IPS-18a (cell line): ENCODE measurements around the gene LACTB.

Experiments
- H3K27ac ChIP-seq: one replicate; pipeline ENCODE4 v1.5.1; 2013; ENCODE audit warnings: low read length
- H3K27me3 ChIP-seq: one replicate; pipeline ENCODE4 v1.6.1; 2013; ENCODE audit warnings: mild to moderate bottlenecking, low read length; ENCODE audit not compliant: control insufficient read depth, insufficient read depth
- H3K36me3 ChIP-seq: one replicate; pipeline ENCODE4 v1.6.1; 2013; ENCODE audit warnings: low read depth, low read length; ENCODE audit not compliant: control insufficient read depth
- H3K4me1 ChIP-seq: one replicate; pipeline ENCODE4 v1.6.1; 2013; ENCODE audit warnings: low read depth, low read length; ENCODE audit not compliant: control insufficient read depth
- H3K4me3 ChIP-seq: one replicate; pipeline ENCODE4 v1.5.1; 2013; ENCODE audit warnings: low read length
- H3K9ac ChIP-seq: one replicate; pipeline ENCODE4 v1.6.1; 2013; ENCODE audit warnings: mild to moderate bottlenecking, low read length, moderate library complexity
- H3K9me3 ChIP-seq: one replicate; pipeline ENCODE4 v1.6.1; 2013; ENCODE audit warnings: low read depth, low read length; ENCODE audit not compliant: control insufficient read depth

LACTB gene

DNA sequence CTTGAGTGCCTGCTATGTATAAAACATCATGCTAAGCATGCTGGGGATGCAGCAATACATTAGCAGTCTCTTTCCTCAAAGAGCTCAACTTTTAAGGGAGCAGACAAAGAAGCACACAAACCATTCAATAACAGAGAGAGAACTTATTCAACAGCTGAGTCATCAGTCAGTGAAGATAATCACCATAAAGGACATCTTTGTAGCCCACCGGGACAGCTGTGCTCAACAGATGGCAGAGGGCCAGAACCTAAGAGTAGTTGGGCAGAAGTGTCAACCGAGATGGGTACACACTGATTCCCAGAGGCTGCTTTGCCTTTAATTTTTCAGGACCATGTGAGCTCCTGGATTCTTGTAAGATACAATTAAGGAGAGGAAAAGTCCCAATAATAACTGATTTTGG lies 63.5 kb downstream of the LACTB start:
- Histone ChIP-seq H3K4me3 (no peak overlapping the region), H3K27ac (no peak overlapping the region)

DNA sequence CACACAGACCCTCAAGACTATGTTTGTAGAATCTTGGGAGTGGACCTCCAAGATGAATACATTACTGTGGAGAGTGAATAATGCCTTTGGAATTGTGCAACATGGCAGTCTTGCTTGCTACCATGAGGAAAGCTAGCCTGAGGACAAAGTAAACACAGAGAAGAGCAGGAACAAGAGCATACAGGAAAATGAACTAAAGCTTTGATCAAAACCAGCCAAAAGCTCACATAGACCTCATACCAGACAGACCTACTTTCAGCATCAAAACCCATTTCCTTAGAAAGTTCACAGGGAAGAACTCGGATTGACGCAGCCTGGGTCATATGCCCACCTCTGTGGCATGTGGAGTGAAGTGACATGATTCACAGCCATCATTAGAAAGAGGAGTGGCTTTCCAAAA lies 64.4 kb downstream of the LACTB start:
- Histone ChIP-seq H3K4me3 (no peak overlapping the region), H3K9me3 (no peaks in the 10 kb centered on the region), H3K4me1 (peaks cover 16% of the 10 kb centered on the region), H3K27ac (no peak overlapping the region), H3K36me3 (no peaks in the 10 kb centered on the region), H3K27me3 (no peaks in the 10 kb centered on the region), H3K9ac (no peak overlapping the region)

More for the DNA sequence above, 63.5 kb downstream of the LACTB start:
- H3K4me1 ChIP-seq, result peaks cover 9% of the 10 kb centered on the region
- no peaks in the 10 kb centered on the region for H3K27me3 ChIP-seq
- H3K36me3 ChIP-seq, result no peaks in the 10 kb centered on the region
- H3K9me3 ChIP-seq, result no peaks in the 10 kb centered on the region
- H3K9ac ChIP-seq, result no peak overlapping the region

DNA sequence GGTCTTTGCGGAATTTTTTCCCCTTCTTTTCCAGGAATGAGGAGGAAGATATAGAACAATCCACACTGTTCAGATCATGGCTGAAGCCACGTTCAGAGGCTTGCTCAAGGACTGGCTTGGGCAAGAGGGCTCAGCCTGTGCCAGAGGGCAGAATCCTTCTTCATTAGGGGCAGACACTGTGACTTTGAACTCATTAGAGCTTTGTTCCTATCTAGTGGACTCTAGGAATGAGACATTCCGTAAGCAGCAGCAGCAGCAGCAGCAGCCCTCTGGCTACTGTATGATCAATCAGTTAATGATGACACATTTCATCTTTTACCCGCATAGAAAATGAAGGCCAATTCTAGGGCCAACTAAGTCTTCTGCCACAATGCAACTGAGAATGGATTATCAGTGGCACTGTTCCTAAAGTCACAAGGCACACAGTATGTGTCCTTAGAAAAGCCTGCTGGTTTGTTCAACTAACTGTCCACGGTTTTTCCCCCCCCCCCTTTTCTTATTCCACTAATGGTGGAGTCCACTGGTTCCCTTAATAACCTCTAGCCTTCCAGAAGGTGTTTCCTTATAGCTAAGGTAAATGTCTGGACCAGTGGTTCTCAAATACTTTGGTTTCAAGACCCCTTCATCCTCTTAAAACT lies 66.0 kb downstream of the LACTB start:
- Histone ChIP-seq H3K4me3 (no peak overlapping the region), H3K4me1 (peaks cover 16% of the 10 kb centered on the region), H3K27me3 (no peaks in the 10 kb centered on the region), H3K36me3 (no peaks in the 10 kb centered on the region), H3K9me3 (no peaks in the 10 kb centered on the region), H3K27ac (no peak overlapping the region), H3K9ac (no peak overlapping the region)

DNA sequence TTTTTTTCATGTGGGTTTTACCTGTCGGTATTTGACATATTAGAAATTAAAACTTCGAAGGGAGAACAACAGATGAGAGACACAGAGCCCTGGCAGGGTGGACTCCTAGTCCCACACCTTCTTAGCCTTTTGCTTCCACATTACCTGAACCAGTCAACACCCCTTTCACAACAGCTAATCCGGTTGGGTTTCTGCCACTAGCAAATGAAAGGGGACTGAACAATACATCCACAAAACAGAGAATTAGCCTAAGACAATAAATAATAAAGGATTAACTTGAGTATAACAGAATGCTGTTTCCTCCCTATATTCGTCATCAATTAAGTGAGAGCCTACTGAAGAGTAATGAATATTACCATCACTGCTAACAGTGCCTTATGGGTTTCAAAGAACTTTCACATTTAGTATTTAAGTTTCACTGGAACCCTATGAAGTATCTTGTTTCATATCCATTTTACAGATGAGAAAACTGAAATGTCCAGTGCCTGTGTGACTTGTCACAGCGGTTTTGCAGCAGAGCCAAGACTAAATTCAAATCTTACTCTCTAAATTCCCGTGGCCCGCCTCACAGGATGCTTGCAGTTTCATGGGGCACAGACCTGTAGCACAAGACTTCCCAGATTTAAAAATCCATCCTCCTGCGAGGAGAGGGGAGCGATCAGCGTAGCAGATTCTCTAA lies 66.7 kb downstream of the LACTB start:
- H3K36me3 ChIP-seq, result no peaks in the 10 kb centered on the region
- H3K27me3 ChIP-seq, result no peaks in the 10 kb centered on the region
- no peaks in the 10 kb centered on the region for H3K9me3 ChIP-seq
- peak overlapping the region; percentile 79 for H3K4me3 ChIP-seq
- H3K27ac ChIP-seq, result peak overlapping the region; percentile 63
- H3K9ac ChIP-seq, result peak overlapping the region; percentile 83
- peaks cover 16% of the 10 kb centered on the region for H3K4me1 ChIP-seq

DNA sequence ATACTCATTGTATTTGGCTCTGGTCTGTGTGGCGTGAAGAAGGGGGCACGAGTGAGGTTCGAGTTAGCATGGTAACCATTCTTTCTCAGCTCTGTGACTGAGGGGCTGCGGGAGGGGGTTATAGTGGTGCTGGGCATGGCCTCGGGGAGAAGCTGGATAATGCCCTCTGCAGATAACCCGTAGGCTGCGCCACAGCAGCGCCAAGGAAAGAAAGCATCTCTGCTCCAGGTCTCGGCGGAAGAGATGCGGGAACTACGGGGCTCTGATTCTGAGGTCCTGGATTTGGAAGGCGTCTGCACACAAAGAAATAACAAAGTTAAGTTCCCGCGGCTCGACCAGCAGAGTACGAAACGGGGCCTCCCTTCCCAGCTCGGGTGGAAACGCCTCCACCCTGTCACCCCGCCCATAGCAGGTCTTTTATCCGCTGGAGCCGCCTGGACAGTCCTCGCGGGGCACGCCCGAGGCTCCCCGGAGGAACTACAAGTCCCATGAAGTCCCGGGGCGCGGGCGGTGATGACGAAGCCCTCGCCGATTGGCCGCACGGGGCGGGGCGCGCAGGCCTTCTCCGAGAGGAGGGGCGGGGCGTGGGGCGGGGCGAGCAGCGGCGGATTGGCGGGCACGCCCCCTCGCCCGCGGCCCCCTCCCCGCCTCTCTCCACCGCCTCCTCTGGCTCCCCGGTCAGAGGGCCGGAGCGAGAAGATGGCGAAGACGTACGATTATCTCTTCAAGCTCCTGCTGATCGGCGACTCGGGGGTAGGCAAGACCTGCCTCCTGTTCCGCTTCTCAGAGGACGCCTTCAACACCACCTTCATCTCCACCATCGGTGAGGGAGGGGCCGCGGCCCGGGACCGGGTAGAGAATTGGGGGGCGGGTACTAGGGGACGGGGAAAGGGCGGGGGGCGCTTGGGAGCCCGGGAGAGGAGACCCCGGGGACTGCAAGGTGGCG lies 67.5 kb downstream of the LACTB start, which contains the start of gene RAB8B:
Gene RAB8B (plus strand): TSS at position 681 of the 946 bp plus-strand sequence. CDS start 19 bp downstream, at position 700.
- peak within 1 kb of the TSS; percentile 63 for H3K27ac ChIP-seq
- H3K9me3 ChIP-seq, result no peaks in the 10 kb centered on the region
- no peaks in the 10 kb centered on the region for H3K36me3 ChIP-seq
- peak within 1 kb of the TSS; percentile 83 for H3K9ac ChIP-seq
- peaks cover 22% of the 10 kb centered on the region for H3K4me1 ChIP-seq
- H3K4me3 ChIP-seq, result peak within 1 kb of the TSS; percentile 79
- no peaks in the 10 kb centered on the region for H3K27me3 ChIP-seq

DNA sequence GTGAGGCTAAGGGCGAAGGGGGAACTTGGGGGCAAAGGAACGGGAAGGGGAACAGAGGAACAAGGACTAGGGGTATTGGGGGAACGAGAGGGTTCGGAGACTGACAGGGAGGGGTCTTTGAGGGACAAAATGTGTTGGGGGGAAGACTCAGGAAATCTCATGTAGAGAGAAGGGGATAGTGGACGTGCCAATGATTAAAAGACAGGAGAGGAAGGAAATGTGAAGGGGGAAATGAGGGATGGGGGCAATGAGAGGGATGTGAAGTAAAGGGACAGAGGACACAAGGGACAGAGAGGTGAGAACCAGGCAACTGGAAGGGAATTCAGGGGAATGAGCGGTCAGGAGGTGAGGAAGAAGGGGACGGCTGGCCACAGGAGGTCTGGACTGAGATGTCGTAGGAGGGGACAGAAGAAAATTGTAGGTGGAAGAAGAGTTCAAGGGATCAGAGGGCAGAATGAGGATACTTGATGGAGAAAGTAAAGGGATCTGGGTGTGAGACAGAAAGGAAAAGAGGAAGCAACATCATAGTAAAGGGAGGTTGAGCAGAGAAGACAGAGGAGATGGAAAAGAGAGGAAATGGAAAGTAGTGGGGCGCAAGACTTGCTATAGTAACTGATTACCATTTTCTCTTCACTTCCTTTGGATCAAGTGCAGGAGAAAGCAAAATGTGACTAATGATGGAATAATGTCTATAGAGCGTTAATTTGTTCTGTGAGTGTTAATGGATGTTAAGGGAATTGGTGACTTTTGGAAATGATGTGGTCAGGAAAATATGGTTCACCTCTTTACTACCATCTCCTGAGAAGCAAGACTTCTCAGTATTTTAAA lies 68.5 kb downstream of the LACTB start:
- Histone ChIP-seq H3K27me3 (no peaks in the 10 kb centered on the region), H3K36me3 (no peaks in the 10 kb centered on the region), H3K9ac (peak overlapping the region; percentile 56), H3K4me3 (peak overlapping the region; percentile 79), H3K9me3 (no peaks in the 10 kb centered on the region), H3K27ac (no peak overlapping the region), H3K4me1 (peaks cover 25% of the 10 kb centered on the region)

DNA sequence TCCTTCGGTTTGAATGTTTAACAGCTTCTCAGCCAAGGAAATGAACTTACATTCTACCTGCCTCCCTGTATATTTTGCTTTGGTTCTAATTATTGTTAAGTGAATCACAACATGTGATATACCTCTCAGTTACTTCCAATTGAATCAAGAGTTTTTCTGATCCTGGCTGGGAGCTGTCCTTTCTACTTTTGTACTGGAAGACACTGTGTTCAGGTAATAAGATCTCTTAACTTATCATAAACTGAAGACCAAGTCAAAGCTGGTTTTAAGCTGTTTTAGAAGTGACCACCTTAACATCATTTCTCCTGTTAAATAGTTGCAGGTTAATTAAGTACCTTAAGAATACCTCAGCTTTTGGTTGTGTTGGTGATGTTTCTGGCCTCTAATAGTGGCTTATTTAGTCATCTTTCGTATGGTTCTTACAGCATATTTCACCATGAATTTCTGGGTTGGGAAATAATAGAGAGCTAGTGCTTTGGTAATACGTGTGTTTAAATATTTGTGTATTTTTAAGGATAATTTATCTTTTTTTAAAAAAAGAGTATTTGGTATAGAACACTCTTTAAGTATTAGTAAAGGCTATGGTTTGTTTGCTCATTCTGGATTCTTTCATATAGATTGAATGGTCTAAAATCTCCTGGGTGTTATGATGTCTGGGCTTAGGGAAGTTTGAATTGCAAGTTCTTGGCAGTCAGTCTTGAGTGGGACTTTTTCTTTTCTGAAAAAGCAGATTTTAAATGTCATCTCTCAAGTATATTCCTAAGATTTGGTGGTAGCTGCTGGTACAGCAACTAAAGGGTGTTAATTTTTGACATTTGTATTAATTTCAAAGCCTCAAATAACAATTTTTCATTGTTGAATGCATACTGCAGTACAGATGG lies 69.3 kb downstream of the LACTB start:
- Histone ChIP-seq H3K4me3 (peak overlapping the region; percentile 79), H3K36me3 (no peaks in the 10 kb centered on the region), H3K27me3 (no peaks in the 10 kb centered on the region), H3K9me3 (no peaks in the 10 kb centered on the region), H3K9ac (no peak overlapping the region), H3K27ac (no peak overlapping the region), H3K4me1 (peaks cover 25% of the 10 kb centered on the region)
